Endothelial cell of umbilical vein (primary cell): ENCODE results near the gene HSP90B1. TPM values are rescaled to one million over a fixed set of nuclear protein-coding genes. Genes with fewer than 3 reads are reported as not detected.

Experiments used
- BruUV-seq: library from RNA; stranded (reverse); fragments of 400-500 nt; replicated peaks from 2 replicates; lab custom pipeline; 2021; lab: Mats Ljungman, UMichigan
- CTCF ChIA-PET: fragments of 300-600, 350-600 bp; sonication (Branson Sonifier 250); formaldehyde crosslinking; loops from one replicate; lab custom pipeline; 2021; ENCODE audit warnings: antibody characterized with exemption, inconsistent platforms; lab: Charles Lee
- POLR2A ChIA-PET: fragments of 300-600, 350-600 bp; sonication (Branson Sonifier 250); formaldehyde crosslinking; loops from one replicate; lab custom pipeline; 2021; ENCODE audit warnings: antibody characterized with exemption, inconsistent platforms; lab: Charles Lee
- DNase-seq: peaks from one replicate; pipeline ENCODE4 v3.0.0-alpha.2; 2011; ENCODE audit warnings: low read depth, low spot score
- FAIRE-seq: peaks from 2 replicates; lab custom pipeline; 2011; peaks lifted over from hg19 to GRCh38; lab: Jason Lieb, UNC
- H2AFZ ChIP-seq: 2 replicates; pipeline ENCODE4 v1.6.0; 2012; ENCODE audit warnings: low read depth, low read length, control low read depth, inconsistent platforms
- H3K27ac ChIP-seq: 2 replicates; pipeline ENCODE4 v1.5.1; 2011; ENCODE audit warnings: low read depth, mild to moderate bottlenecking, control low read depth, low read length, moderate library complexity; ENCODE audit not compliant: insufficient read depth
- H3K27me3 ChIP-seq, 2 experiments: 2 replicates each; pipeline versions ENCODE4 v1.6.0 to v1.6.1; 2011; ENCODE audit warnings: low read length in 2 of 2, mixed read lengths in 1 of 2; ENCODE audit not compliant: control insufficient read depth in 2 of 2, insufficient read depth in 2 of 2
- H3K36me3 ChIP-seq, 2 experiments: 2 replicates in 1 of 2; 3 replicates in 1 of 2; pipeline ENCODE4 v1.5.1; 2011; ENCODE audit warnings: low read length in 2 of 2, mild to moderate bottlenecking in 1 of 2, moderate library complexity in 1 of 2; ENCODE audit not compliant: control insufficient read depth in 2 of 2, insufficient read depth in 2 of 2; ENCODE audit errors: extremely low read depth in 1 of 2
- H3K4me1 ChIP-seq: 3 replicates; pipeline ENCODE4 v1.5.1; 2011; ENCODE audit warnings: mild to moderate bottlenecking, low read length; ENCODE audit not compliant: control insufficient read depth, insufficient read depth; ENCODE audit errors: extremely low read depth
- H3K4me2 ChIP-seq: 2 replicates; pipeline ENCODE4 v1.6.1; 2011; ENCODE audit warnings: low read length, control low read depth, mixed read lengths; ENCODE audit not compliant: insufficient read depth
- H3K4me3 ChIP-seq, 3 experiments: fragments of 200-600 bp in 1 of 3; sonication (generic), shearing (Covaris generic) in 1 of 3; replicated peaks in 1 of 3; 2 replicates each; pipeline ENCODE4 v1.5.1; 2011 to 2016; ENCODE audit warnings: control low read depth in 3 of 3, low read length in 3 of 3, mild to moderate bottlenecking in 2 of 3, inconsistent platforms in 1 of 3, low read depth in 1 of 3, moderate library complexity in 1 of 3; ENCODE audit not compliant: insufficient read depth in 1 of 3
- H3K79me2 ChIP-seq: 2 replicates; pipeline ENCODE4 v1.6.0; 2012; ENCODE audit warnings: low read length, inconsistent platforms; ENCODE audit not compliant: control insufficient read depth, insufficient read depth
- H3K9ac ChIP-seq: replicated peaks from 2 replicates; pipeline ENCODE3; 2011; ENCODE audit warnings: low read length, control low read depth; ENCODE audit not compliant: insufficient read depth; ENCODE audit errors: extremely low read depth
- H3K9me1 ChIP-seq: replicated peaks from 3 replicates; pipeline ENCODE4 v1.6.0; 2011; ENCODE audit warnings: mild to moderate bottlenecking, low read length; ENCODE audit not compliant: control insufficient read depth, insufficient read depth; ENCODE audit errors: extremely low read depth
- H3K9me3 ChIP-seq: replicated peaks from 2 replicates; pipeline ENCODE4 v1.5.1; 2012; ENCODE audit warnings: low read length, inconsistent platforms; ENCODE audit not compliant: control insufficient read depth, insufficient read depth
- H4K20me1 ChIP-seq: replicated peaks from 2 replicates; pipeline ENCODE3; 2011; ENCODE audit warnings: mild to moderate bottlenecking, low read length; ENCODE audit not compliant: control insufficient read depth, insufficient read depth; ENCODE audit errors: extremely low read depth
- CTCF ChIP-seq, 2 donors: IDR thresholded peaks; 1 replicate in 1 of 2; 2 replicates in 1 of 2; pipeline ENCODE4 v1.5.1; 2011; ENCODE audit warnings: low read length in 2 of 2, mild to moderate bottlenecking in 2 of 2, moderate library complexity in 2 of 2, control low read depth in 1 of 2, inconsistent platforms in 1 of 2, low read depth in 1 of 2; ENCODE audit not compliant: insufficient read depth in 1 of 2; ENCODE audit errors: extremely low read depth in 1 of 2
- EZH2 ChIP-seq: IDR thresholded peaks from 2 replicates; pipeline ENCODE4 v1.6.1; 2012; ENCODE audit warnings: borderline replicate concordance, low read depth, mild to moderate bottlenecking, moderate library complexity, low read length, inconsistent platforms; ENCODE audit not compliant: severe bottlenecking
- FOS ChIP-seq: IDR thresholded peaks from 2 replicates; pipeline ENCODE4 v1.6.1; 2011; ENCODE audit warnings: mild to moderate bottlenecking, low read length, moderate library complexity, borderline replicate concordance; ENCODE audit not compliant: insufficient read depth
- GATA2 ChIP-seq: IDR thresholded peaks from 2 replicates; pipeline ENCODE4 v1.7.0; 2011; ENCODE audit warnings: low read depth, mild to moderate bottlenecking, moderate library complexity, mixed read lengths, low read length; ENCODE audit not compliant: insufficient read length, insufficient read depth
- JUN ChIP-seq: IDR thresholded peaks from 2 replicates; pipeline ENCODE4 v1.6.1; 2011; ENCODE audit warnings: borderline replicate concordance, low read depth; ENCODE audit not compliant: insufficient read length, insufficient read depth
- MYC ChIP-seq: IDR thresholded peaks from one replicate; pipeline ENCODE4 v1.6.1; 2011; ENCODE audit warnings: mild to moderate bottlenecking, low read depth, low read length
- POLR2A ChIP-seq: IDR thresholded peaks from 2 replicates; pipeline ENCODE4 v1.6.1; 2012; ENCODE audit warnings: low read depth, mild to moderate bottlenecking, control low read depth, low read length
- POLR2AphosphoS5 ChIP-seq: IDR thresholded peaks from 2 replicates; pipeline ENCODE4 v1.6.1; 2012; ENCODE audit warnings: low read depth, mild to moderate bottlenecking, control low read depth, low read length, moderate library complexity; ENCODE audit not compliant: insufficient read depth
- dilution Hi-C: fragments of 300-500 bp; cut with MboI; formaldehyde crosslinking; loops from one replicate; pipeline ENCODE4 v1.15.0; 2019; ENCODE audit warnings: low sequenced_read_pairs; ENCODE audit not compliant: extremely low pct_ligation_motif_present
- intact Hi-C: fragments of 100-400 bp; cut with micrococcal nuclease; formaldehyde crosslinking; loops from one replicate; pipeline ENCODE4 v1.10.0; 2022
- polyA plus RNA-seq, 4 experiments: library from polyadenylated mRNA; depleted of rRNA in 3 of 4; stranded (reverse) in 3 of 4; unstranded in 1 of 4; fragments of >200 nt; gene quantifications; 2 replicates each; pipeline versions ENCODE4 v1.2.1 to v1.2.3, GENCODE V29; 2011 to 2012; ENCODE audit warnings: missing spikeins in 1 of 4
- total RNA-seq: library from RNA; stranded (reverse); gene quantifications from 2 replicates; pipeline ENCODE4 v1.2.3, GENCODE V29; 2021
- TF ChIP-seq, protein P1 (sequence below): IDR thresholded peaks from 2 replicates; pipeline ENCODE4 v1.6.1; 2011; ENCODE audit not compliant: insufficient read depth, insufficient read length

The HSP90B1 gene
- total and polyA plus RNA-seq, 2 donors (not counting 3 experiments of a cell fraction or from before 2014, with no cell fraction given), result 310 to 1,310 TPM

GRCh38 chr12:103912069-103912468, 18.1 kb upstream of the HSP90B1 start:
- peaks cover 21 to 24% of the 10 kb centered on the region in 2 experiments for H3K27me3 ChIP-seq
- H3K4me1 ChIP-seq, result no peaks in the 10 kb centered on the region
- no peak overlapping the region for H3K4me2 ChIP-seq
- H3K9me3 ChIP-seq, result no peaks in the 10 kb centered on the region
- no peaks in the 10 kb centered on the region for H3K9me1 ChIP-seq
- BruUV-seq, result no TSS peak
- TF ChIP-seq MYC (no peak), CTCF (IDR thresholded peaks at IDR 0.05; ENCODE audit: extremely low read depth in 1 of 2, insufficient read depth in 1 of 2, low read depth in 1 of 2, low read length in 2 of 2) (no peak), POLR2A (no peak), FOS (no peak), POLR2AphosphoS5 (no peak), JUN (no peak), EZH2 (no peak), GATA2 (no peak)
- TF ChIP-seq, protein P1, sequence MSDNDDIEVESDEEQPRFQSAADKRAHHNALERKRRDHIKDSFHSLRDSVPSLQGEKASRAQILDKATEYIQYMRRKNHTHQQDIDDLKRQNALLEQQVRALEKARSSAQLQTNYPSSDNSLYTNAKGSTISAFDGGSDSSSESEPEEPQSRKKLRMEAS, result no peak
- no peaks in the 10 kb centered on the region for H4K20me1 ChIP-seq
- H3K79me2 ChIP-seq, result no peaks in the 10 kb centered on the region
- dilution Hi-C loops, result no loop called here
- FAIRE-seq (no peak), DNase-seq (no peak)
- no peak overlapping the region for H2AFZ ChIP-seq
- H3K4me3 ChIP-seq, result no peak overlapping the region
- H3K27ac ChIP-seq, result no peak overlapping the region
- no peaks in the 10 kb centered on the region for H3K36me3 ChIP-seq
- POLR2A ChIA-PET, result no interaction called here
- CTCF ChIA-PET, result interaction anchor here (1.8 kb wide), 1 partner anchor 141 kb away, joined by 6 read pairs; no protein-coding TSS in a partner anchor
- no peak overlapping the region for H3K9ac ChIP-seq
- intact Hi-C loops, result no loop called here
